Measurements from ENCODE around the gene UFD1.

- TF ChIP-seq CREB1 (IDR thresholded peaks at IDR 0.05; ENCODE audit: low read depth) (no peak), TAF1 (IDR thresholded peaks at IDR 0.05; ENCODE audit: low read depth) (no peak), RAD21 (IDR thresholded peaks at IDR 0.05; ENCODE audit: low read depth) (no peak), REST (IDR thresholded peaks at IDR 0.05; ENCODE audit: low read depth) (no peak), TEAD4 (IDR thresholded peaks at IDR 0.05) (no peak), MAX (IDR thresholded peaks at IDR 0.05) (no peak), EP300 (IDR thresholded peaks at IDR 0.05; ENCODE audit: borderline replicate concordance) (no peak), CEBPB (IDR thresholded peaks at IDR 0.05) (no peak), NFIC (IDR thresholded peaks at IDR 0.05) (no peak), FOXM1 (IDR thresholded peaks at IDR 0.05; ENCODE audit: borderline replicate concordance, low read depth) (no peak), EGR1 (IDR thresholded peaks at IDR 0.05) (no peak), TCF12 (IDR thresholded peaks at IDR 0.05; ENCODE audit: low read depth) (no peak)
Measured at GRCh38 chr22:19523240-19524169, 44.5 kb upstream of the UFD1 start.
